Measurements from ENCODE around the gene MOAP1. TPM values are rescaled to one million over a fixed set of nuclear protein-coding genes. Genes with fewer than 3 reads are reported as not detected.

Gene MOAP1
- total RNA-seq, 1 donor from 2014 or later, result 27.1 TPM

DNA sequence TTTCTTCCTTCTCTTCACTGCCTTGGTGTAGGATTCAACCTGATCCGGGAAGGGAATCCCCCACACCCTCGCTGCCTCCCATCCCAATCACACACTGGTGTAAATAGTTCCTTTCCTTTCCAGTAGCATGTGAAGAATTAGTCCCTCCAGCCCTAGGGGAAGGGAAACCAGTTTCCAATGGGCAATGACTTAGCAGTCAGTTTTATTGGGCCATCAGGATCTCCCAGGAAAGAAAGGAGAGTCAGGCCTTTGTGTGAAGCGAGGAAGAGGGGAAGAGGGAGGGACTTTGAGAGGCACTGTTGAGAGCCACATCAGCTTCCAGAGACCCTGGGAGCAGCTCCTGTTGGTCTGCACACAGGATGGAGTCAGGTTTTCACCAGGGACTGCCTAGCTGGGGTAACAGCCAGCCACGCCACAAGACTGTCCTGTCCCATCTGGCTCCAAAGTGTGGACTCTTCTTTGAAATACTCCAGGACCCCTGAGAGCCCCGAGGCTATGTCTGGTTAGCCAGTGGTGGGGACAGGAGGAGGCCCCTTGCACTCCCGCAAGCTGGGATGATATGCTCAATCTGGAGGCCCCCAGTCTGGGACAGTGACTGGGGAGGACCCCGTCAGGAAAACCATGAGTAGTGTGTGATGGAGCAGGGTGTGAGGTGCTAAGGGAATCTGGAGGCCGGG lies 27.9 kb downstream of the MOAP1 start:
- no peaks in the 10 kb centered on the region for H3K36me3 Mint-ChIP-seq (ENCODE audit: unreplicated experiment)
- TF ChIP-seq, protein P1, sequence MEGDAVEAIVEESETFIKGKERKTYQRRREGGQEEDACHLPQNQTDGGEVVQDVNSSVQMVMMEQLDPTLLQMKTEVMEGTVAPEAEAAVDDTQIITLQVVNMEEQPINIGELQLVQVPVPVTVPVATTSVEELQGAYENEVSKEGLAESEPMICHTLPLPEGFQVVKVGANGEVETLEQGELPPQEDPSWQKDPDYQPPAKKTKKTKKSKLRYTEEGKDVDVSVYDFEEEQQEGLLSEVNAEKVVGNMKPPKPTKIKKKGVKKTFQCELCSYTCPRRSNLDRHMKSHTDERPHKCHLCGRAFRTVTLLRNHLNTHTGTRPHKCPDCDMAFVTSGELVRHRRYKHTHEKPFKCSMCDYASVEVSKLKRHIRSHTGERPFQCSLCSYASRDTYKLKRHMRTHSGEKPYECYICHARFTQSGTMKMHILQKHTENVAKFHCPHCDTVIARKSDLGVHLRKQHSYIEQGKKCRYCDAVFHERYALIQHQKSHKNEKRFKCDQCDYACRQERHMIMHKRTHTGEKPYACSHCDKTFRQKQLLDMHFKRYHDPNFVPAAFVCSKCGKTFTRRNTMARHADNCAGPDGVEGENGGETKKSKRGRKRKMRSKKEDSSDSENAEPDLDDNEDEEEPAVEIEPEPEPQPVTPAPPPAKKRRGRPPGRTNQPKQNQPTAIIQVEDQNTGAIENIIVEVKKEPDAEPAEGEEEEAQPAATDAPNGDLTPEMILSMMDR (IDR thresholded peaks at IDR 0.05), result no peak
- DNase-seq (ENCODE audit: extremely low spot score, unreplicated experiment), result no peak
- no peak overlapping the region for H3K27ac Mint-ChIP-seq (ENCODE audit: unreplicated experiment)
- no peaks in the 10 kb centered on the region for H3K9me3 Mint-ChIP-seq (ENCODE audit: unreplicated experiment)
- H3K27me3 Mint-ChIP-seq (ENCODE audit: unreplicated experiment), result peaks cover 19% of the 10 kb centered on the region
- H3K4me1 Mint-ChIP-seq (ENCODE audit: unreplicated experiment), result no peaks in the 10 kb centered on the region
- H3K4me3 Mint-ChIP-seq (ENCODE audit: unreplicated experiment), result no peak overlapping the region

DNA sequence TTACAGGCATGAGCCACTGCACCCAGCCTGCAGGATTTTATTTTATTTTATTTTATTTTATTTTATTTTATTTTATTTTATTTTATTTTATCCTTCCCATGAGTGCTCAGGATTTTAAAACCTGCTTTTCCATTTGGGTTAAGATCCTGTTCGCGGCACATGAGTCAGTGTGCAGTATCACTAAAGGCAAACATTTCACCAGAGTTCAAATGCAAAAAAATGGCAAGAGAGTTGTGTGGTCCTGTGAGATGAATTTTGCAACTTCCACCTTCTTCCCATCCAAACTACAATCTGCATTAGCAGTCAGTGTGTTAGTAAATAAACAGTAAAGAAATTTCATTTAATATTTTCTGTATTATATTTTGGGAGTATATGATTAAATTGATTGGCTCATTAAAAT lies 29.0 kb downstream of the MOAP1 start:
- no peaks in the 10 kb centered on the region for H3K9me3 Mint-ChIP-seq (ENCODE audit: unreplicated experiment)
- H3K4me1 Mint-ChIP-seq (ENCODE audit: unreplicated experiment), result no peaks in the 10 kb centered on the region
- no peaks in the 10 kb centered on the region for H3K36me3 Mint-ChIP-seq (ENCODE audit: unreplicated experiment)
- no peak for DNase-seq (ENCODE audit: extremely low spot score, unreplicated experiment)
- H3K27me3 Mint-ChIP-seq (ENCODE audit: unreplicated experiment), result peaks cover 29% of the 10 kb centered on the region
- TF ChIP-seq, protein P1 (IDR thresholded peaks at IDR 0.05), result no peak
- H3K4me3 Mint-ChIP-seq (ENCODE audit: unreplicated experiment), result no peak overlapping the region
- H3K27ac Mint-ChIP-seq (ENCODE audit: unreplicated experiment), result no peak overlapping the region

DNA sequence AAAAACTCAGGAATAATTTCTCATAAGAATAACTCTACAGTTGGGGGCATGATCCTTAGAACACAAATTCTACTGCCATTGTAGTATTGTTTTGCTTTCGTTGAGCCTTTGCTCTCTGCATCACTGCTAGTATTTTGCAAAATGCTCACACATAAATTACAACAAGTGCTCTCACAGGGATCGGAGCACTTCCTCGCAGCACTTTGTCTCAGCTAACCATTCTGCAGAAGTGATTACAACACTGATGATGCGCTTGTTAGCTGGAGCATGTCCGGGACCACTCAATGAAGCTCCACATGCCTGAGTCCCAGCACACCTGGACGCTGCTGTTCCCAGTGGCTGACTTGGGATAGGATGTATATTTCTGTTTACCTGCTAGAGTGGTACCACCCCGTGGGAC lies 31.6 kb downstream of the MOAP1 start:
- Mint-ChIP-seq H3K27ac (ENCODE audit: unreplicated experiment) (no peak overlapping the region), H3K9me3 (ENCODE audit: unreplicated experiment) (no peaks in the 10 kb centered on the region), H3K36me3 (ENCODE audit: unreplicated experiment) (no peaks in the 10 kb centered on the region), H3K4me3 (ENCODE audit: unreplicated experiment) (no peak overlapping the region), H3K27me3 (ENCODE audit: unreplicated experiment) (peaks cover 45% of the 10 kb centered on the region), H3K4me1 (ENCODE audit: unreplicated experiment) (no peaks in the 10 kb centered on the region)
- no peak for DNase-seq (ENCODE audit: extremely low spot score, unreplicated experiment)
- TF ChIP-seq, protein P1 (IDR thresholded peaks at IDR 0.05), result no peak

DNA sequence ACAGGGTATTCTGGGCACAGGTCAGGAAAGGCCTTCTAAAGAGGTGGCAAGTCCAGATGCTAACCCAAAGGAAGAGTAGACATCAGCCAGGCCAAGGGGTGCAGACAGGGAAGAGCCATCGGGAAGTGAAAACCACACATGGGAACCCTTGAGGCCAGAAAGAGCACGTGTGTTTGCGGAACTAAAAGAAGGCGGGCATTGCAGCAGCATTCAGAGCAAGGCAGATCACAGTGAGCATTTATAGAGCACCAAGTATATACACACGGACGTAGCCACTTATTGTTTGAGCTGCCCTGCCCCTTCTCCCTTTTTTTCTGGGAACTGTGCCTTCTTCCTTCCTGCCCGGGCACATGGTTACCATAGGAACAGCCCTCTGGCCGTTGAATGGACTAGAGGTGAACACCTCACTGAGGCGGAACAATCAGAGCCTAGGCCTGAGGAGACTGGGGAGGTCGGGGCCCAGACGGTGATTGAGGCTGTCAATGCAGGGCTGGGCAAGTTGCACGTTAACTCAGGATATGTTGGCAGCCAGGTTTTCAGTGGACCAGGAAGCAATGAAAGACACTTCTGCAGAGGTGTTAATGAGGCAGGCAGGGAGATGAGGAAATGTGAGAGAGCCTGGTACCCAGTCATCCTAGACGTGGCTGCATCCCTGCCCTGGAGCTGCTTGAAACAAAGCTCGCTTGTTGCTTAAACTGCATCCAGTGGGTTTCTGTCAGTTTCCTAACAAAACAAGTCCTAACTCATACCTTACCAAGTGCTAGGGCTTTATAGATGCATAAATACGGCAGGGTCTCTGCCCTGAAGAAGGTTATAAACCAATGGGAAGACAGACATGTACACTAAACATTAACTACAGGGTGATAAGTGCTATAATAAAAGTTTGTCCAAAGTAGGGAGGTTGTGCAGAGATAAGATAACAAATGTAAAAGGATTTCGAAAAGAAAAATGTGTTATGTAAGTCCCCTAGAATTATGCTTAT lies 34.2 kb downstream of the MOAP1 start:
- TF ChIP-seq, protein P1 (IDR thresholded peaks at IDR 0.05), result no peak
- Mint-ChIP-seq H3K4me3 (ENCODE audit: unreplicated experiment) (no peak overlapping the region), H3K9me3 (ENCODE audit: unreplicated experiment) (no peaks in the 10 kb centered on the region), H3K4me1 (ENCODE audit: unreplicated experiment) (no peaks in the 10 kb centered on the region), H3K36me3 (ENCODE audit: unreplicated experiment) (no peaks in the 10 kb centered on the region), H3K27me3 (ENCODE audit: unreplicated experiment) (peaks cover 51% of the 10 kb centered on the region), H3K27ac (ENCODE audit: unreplicated experiment) (no peak overlapping the region)
- DNase-seq (ENCODE audit: extremely low spot score, unreplicated experiment), result no peak

DNA sequence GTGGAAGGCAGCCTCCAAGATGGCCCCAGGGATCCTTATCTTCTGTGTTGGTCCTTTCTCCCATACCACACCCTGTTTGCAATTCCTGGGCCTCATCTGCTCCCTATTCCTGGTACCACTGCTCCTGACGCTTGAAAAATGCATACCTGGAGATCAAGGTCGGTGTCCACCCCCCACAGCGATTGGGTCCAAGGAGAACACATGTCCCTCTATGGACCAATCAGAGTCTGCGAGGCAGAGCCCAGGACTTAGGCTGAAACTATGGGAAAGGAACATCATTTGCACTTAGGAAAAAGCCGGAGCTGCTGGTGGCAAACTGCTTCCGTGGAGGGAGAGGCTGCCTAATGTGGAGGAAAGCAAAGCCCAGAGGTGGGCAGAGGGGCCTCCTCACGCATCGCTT lies 35.7 kb downstream of the MOAP1 start:
- no peak overlapping the region for H3K4me3 Mint-ChIP-seq (ENCODE audit: unreplicated experiment)
- H3K36me3 Mint-ChIP-seq (ENCODE audit: unreplicated experiment), result no peaks in the 10 kb centered on the region
- TF ChIP-seq, protein P1 (IDR thresholded peaks at IDR 0.05), result no peak
- H3K27me3 Mint-ChIP-seq (ENCODE audit: unreplicated experiment), result peaks cover 51% of the 10 kb centered on the region
- DNase-seq (ENCODE audit: extremely low spot score, unreplicated experiment), result no peak
- H3K27ac Mint-ChIP-seq (ENCODE audit: unreplicated experiment), result no peak overlapping the region
- H3K4me1 Mint-ChIP-seq (ENCODE audit: unreplicated experiment), result no peaks in the 10 kb centered on the region
- H3K9me3 Mint-ChIP-seq (ENCODE audit: unreplicated experiment), result no peaks in the 10 kb centered on the region

All from osteocyte (in vitro differentiated cells).